Superior temporal gyrus (tissue), 1 donor: ENCODE data around the gene CRISPLD2.

Experiments
- DNase-seq: peaks from one replicate; pipeline ENCODE4 v3.0.0-alpha.2; 2016; ENCODE audit errors: extremely low spot score

The CRISPLD2 gene

GRCh38 chr16:84952335-84953189 is 132.8 kb downstream of the CRISPLD2 start:
- peak; percentile 96 for DNase-seq

DNA sequence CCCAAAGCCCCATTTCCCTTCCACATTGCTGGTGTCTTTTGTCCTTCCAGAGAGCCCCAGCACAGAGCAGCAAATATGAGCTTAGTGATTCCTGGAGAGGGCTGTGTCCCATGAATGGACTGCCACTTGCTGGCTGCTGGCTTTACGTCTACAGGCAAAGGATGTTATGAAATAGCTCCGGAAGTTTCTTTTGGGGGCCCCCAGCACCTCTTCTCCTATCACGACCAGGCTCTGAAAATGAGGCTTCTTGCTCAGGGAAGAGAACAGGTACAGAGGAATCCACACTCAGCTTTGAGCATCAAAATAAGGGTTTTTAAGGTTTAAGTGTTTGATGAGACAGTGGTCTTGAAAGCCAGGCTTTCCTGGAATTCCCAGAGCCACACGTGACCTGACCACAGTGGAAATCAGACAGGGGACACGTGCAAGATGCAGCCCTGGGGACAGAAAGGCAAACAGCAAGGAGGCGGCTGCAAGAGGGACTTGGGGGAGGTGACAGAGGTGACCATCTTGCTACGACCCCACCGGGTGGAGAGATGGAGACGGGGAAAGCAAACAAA is 133.5 kb downstream of the CRISPLD2 start:
- DNase-seq, result no peak

DNA sequence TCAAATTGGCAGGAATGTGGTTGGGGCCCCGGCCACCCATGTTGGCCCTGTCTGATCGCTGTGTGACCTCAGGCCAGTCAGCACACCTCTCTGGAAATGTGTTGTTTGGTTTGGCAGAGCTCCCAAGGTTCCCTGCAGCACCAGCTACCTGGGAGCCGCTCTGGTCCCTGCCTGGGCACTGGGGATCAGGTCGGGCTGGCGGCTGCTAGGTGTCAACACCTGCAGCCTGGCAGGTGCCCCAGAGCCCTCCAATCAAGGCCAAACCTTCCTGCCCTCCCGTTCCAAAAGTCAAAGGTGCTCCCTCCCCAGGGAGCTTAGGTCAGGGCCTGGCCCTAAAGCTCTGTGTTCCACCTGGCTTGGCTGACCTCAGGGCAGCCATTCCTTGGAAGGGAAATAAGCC is 135.6 kb downstream of the CRISPLD2 start:
- DNase-seq, result no peak

GRCh38 chr16:84957192-84957591 is 137.4 kb downstream of the CRISPLD2 start:
- no peak for DNase-seq

- no peak for DNase-seq
Measured at GRCh38 chr16:84957792-84958191, 138.0 kb downstream of the CRISPLD2 start.
